ENCODE data around the gene TLCD3B. TPM values are rescaled to one million over a fixed set of nuclear protein-coding genes. Genes with fewer than 3 reads are reported as not detected.

Gene TLCD3B
- total RNA-seq, 1 donor from 2014 or later: 1.4 TPM

DNA sequence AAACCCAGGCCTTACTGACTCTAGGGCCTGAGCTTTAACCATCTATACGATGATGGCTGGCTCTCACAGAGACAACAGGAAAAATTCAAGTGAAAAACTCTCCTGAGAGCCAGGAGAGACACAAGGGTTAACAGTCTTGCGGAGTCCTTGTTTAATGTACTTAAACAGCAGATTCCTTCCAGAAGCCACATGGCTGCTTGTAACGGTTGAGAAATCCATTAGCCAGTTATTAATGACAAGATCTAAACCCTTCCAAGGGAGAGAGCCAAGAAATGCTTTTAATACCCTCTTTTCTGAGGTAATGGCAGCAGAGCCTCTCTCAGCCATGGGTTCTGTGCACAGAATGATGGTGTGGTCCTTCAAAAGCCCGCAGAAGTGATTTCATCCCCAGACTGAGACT lies 29.3 kb upstream of the TLCD3B start:
- no peak for FAIRE-seq
- no peaks in the 10 kb centered on the region for H3K27me3 ChIP-seq (ENCODE audit: insufficient read depth, low read length)
- no peak overlapping the region for H3K27ac ChIP-seq (ENCODE audit: low read depth, low read length)
- TF ChIP-seq EZH2 (IDR thresholded peaks at IDR 0.05; ENCODE audit: insufficient read depth, low read length): no peak
- TF ChIP-seq, protein P1, sequence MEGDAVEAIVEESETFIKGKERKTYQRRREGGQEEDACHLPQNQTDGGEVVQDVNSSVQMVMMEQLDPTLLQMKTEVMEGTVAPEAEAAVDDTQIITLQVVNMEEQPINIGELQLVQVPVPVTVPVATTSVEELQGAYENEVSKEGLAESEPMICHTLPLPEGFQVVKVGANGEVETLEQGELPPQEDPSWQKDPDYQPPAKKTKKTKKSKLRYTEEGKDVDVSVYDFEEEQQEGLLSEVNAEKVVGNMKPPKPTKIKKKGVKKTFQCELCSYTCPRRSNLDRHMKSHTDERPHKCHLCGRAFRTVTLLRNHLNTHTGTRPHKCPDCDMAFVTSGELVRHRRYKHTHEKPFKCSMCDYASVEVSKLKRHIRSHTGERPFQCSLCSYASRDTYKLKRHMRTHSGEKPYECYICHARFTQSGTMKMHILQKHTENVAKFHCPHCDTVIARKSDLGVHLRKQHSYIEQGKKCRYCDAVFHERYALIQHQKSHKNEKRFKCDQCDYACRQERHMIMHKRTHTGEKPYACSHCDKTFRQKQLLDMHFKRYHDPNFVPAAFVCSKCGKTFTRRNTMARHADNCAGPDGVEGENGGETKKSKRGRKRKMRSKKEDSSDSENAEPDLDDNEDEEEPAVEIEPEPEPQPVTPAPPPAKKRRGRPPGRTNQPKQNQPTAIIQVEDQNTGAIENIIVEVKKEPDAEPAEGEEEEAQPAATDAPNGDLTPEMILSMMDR (IDR thresholded peaks at IDR 0.05; ENCODE audit: insufficient read depth, low read depth, low read length): no peak
- H2AFZ ChIP-seq (ENCODE audit: low read depth, low read length): no peak overlapping the region
- no peak overlapping the region for H3K9ac ChIP-seq (ENCODE audit: low read length)
- peaks cover 19% of the 10 kb centered on the region for H3K4me1 ChIP-seq (ENCODE audit: insufficient read depth, low read length)
- no peaks in the 10 kb centered on the region for H3K9me3 Mint-ChIP-seq (ENCODE audit: unreplicated experiment)
- no peak for DNase-seq (ENCODE audit: low read depth)
- no peaks in the 10 kb centered on the region for H3K79me2 ChIP-seq (ENCODE audit: insufficient read depth, low read length)
- H3K4me3 Mint-ChIP-seq (ENCODE audit: unreplicated experiment): no peak overlapping the region
- no peak overlapping the region for H3K4me3 ChIP-seq (ENCODE audit: insufficient read depth, low read depth, low read length)
- peaks cover 1% of the 10 kb centered on the region for H3K4me1 Mint-ChIP-seq (ENCODE audit: low read depth, unreplicated experiment)
- H3K27ac Mint-ChIP-seq (ENCODE audit: unreplicated experiment): no peak overlapping the region
- H3K4me2 ChIP-seq (ENCODE audit: low read length): no peak overlapping the region
- H4K20me1 ChIP-seq (ENCODE audit: insufficient read depth, low read length): no peaks in the 10 kb centered on the region
- no peaks in the 10 kb centered on the region for H3K9me3 ChIP-seq (ENCODE audit: insufficient read depth, low read depth, low read length)
- no peaks in the 10 kb centered on the region for H3K27me3 Mint-ChIP-seq (ENCODE audit: low read depth, unreplicated experiment)
- peaks cover 6% of the 10 kb centered on the region for H3K36me3 ChIP-seq (ENCODE audit: insufficient read depth, low read length)
- peaks cover 5% of the 10 kb centered on the region for H3K36me3 Mint-ChIP-seq (ENCODE audit: low read depth, unreplicated experiment)

DNA sequence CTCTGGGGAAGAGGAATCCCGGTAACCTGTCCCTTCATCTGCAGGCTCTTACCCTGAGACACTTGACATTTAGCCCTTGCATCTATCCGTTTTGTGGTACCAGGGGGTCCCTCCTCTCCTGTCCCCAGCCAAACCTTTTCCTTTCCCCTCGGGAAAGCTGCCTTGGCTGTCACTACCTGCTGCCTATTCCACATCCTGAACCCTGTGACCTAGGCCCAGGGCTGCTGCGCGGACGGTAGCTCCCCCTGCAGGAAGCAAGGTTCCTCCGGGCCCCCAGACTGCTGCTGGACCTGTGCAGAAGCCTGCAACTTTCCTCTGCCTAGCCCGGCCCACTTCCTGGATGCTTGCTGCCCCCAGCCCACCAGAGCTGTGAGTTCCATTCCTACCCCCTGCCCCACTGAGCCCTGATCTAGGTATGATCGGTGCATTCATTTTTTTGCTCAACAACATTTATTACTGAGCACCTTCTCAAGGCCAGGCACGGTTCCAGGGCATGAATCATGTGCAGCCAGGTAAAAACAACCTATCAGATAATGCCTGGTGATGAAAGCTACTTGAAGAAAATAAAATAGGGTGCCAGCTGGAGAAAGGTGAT lies 24.0 kb upstream of the TLCD3B start:
- Histone ChIP-seq H2AFZ (ENCODE audit: low read depth, low read length) (no peak overlapping the region), H4K20me1 (ENCODE audit: insufficient read depth, low read length) (peaks cover 3% of the 10 kb centered on the region), H3K9ac (ENCODE audit: low read length) (no peak overlapping the region), H3K79me2 (ENCODE audit: insufficient read depth, low read length) (peaks cover 6% of the 10 kb centered on the region), H3K4me3 (ENCODE audit: insufficient read depth, low read depth, low read length) (no peak overlapping the region), H3K27ac (ENCODE audit: low read depth, low read length) (no peak overlapping the region), H3K27me3 (ENCODE audit: insufficient read depth, low read length) (no peaks in the 10 kb centered on the region), H3K9me3 (ENCODE audit: insufficient read depth, low read depth, low read length) (no peaks in the 10 kb centered on the region), H3K4me1 (ENCODE audit: insufficient read depth, low read length) (peaks cover 19% of the 10 kb centered on the region), H3K36me3 (ENCODE audit: insufficient read depth, low read length) (peaks cover 2% of the 10 kb centered on the region), H3K4me2 (ENCODE audit: low read length) (peak overlapping the region; percentile 100)
- no peaks in the 10 kb centered on the region for H3K27me3 Mint-ChIP-seq (ENCODE audit: low read depth, unreplicated experiment)
- no peak overlapping the region for H3K27ac Mint-ChIP-seq (ENCODE audit: unreplicated experiment)
- no peak overlapping the region for H3K4me3 Mint-ChIP-seq (ENCODE audit: unreplicated experiment)
- no peak for DNase-seq (ENCODE audit: low read depth)
- H3K36me3 Mint-ChIP-seq (ENCODE audit: low read depth, unreplicated experiment): peaks cover 3% of the 10 kb centered on the region
- H3K9me3 Mint-ChIP-seq (ENCODE audit: unreplicated experiment): no peaks in the 10 kb centered on the region
- no peak for FAIRE-seq
- peaks cover 14% of the 10 kb centered on the region for H3K4me1 Mint-ChIP-seq (ENCODE audit: low read depth, unreplicated experiment)
- no peak for TF ChIP-seq EZH2 (IDR thresholded peaks at IDR 0.05; ENCODE audit: insufficient read depth, low read length)
- TF ChIP-seq, protein P1 (IDR thresholded peaks at IDR 0.05; ENCODE audit: insufficient read depth, low read depth, low read length): peak; percentile 30

DNA sequence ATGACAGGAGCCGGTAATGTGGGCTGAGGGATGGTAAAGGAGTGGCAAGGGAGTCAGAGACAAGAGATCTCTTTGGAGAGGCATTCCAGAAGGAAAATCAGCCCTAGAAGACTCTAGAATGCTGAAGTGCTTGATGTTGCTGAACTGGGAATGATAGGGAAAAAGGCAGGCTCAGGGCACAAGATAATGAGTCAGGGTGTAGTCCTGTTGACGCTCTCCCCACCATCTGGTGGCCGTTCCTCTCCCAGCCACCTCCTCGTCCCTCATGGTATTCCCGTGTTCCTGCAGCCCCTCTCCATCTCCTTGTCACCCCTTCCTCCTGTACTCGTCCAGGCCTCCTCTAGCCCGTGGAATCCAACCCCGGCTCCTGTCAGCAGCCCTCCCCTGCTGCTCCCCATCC lies 23.4 kb upstream of the TLCD3B start:
- Mint-ChIP-seq H3K27me3 (ENCODE audit: low read depth, unreplicated experiment) (no peaks in the 10 kb centered on the region), H3K27ac (ENCODE audit: unreplicated experiment) (peak overlapping the region; percentile 80), H3K4me1 (ENCODE audit: low read depth, unreplicated experiment) (peaks cover 14% of the 10 kb centered on the region), H3K36me3 (ENCODE audit: low read depth, unreplicated experiment) (peaks cover 3% of the 10 kb centered on the region), H3K9me3 (ENCODE audit: unreplicated experiment) (no peaks in the 10 kb centered on the region), H3K4me3 (ENCODE audit: unreplicated experiment) (peak overlapping the region; percentile 62)
- H3K9ac ChIP-seq (ENCODE audit: low read length): no peak overlapping the region
- TF ChIP-seq EZH2 (IDR thresholded peaks at IDR 0.05; ENCODE audit: insufficient read depth, low read length): no peak
- TF ChIP-seq, protein P1 (IDR thresholded peaks at IDR 0.05; ENCODE audit: insufficient read depth, low read depth, low read length): no peak
- H3K79me2 ChIP-seq (ENCODE audit: insufficient read depth, low read length): peaks cover 6% of the 10 kb centered on the region
- peak overlapping the region; percentile 100 for H3K4me2 ChIP-seq (ENCODE audit: low read length)
- peaks cover 3% of the 10 kb centered on the region for H4K20me1 ChIP-seq (ENCODE audit: insufficient read depth, low read length)
- no peaks in the 10 kb centered on the region for H3K9me3 ChIP-seq (ENCODE audit: insufficient read depth, low read depth, low read length)
- no peak for FAIRE-seq
- no peak overlapping the region for H2AFZ ChIP-seq (ENCODE audit: low read depth, low read length)
- H3K27ac ChIP-seq (ENCODE audit: low read depth, low read length): no peak overlapping the region
- H3K4me1 ChIP-seq (ENCODE audit: insufficient read depth, low read length): peaks cover 19% of the 10 kb centered on the region
- H3K27me3 ChIP-seq (ENCODE audit: insufficient read depth, low read length): no peaks in the 10 kb centered on the region
- H3K4me3 ChIP-seq (ENCODE audit: insufficient read depth, low read depth, low read length): peak overlapping the region; percentile 3
- peaks cover 2% of the 10 kb centered on the region for H3K36me3 ChIP-seq (ENCODE audit: insufficient read depth, low read length)
- DNase-seq (ENCODE audit: low read depth): no peak
